Suprapubic skin (tissue), 3 donors: ENCODE measurements around the gene PTPRN2.

Experiments
- CTCF ChIP-seq, 2 donors: fragments of 200-600 bp in 1 of 2; fragments of 450-650 bp in 1 of 2; sonication (generic) in 1 of 2; IDR thresholded peaks; one replicate each; pipeline ENCODE4 v1.5.1; 2016 to 2019; ENCODE audit warnings: antibody characterized with exemption in 2 of 2, mild to moderate bottlenecking in 1 of 2, moderate library complexity in 1 of 2
- EP300 ChIP-seq: sonication (generic); formaldehyde crosslinking; IDR thresholded peaks from one replicate; pipeline ENCODE4 v1.6.1; 2017; ENCODE audit warnings: antibody characterized with exemption
- POLR2A ChIP-seq, 2 donors: fragments of 450-650 bp; IDR thresholded peaks; one replicate each; pipeline ENCODE4 v1.6.1; 2017; ENCODE audit warnings: antibody characterized with exemption in 2 of 2, mild to moderate bottlenecking in 2 of 2, moderate library complexity in 2 of 2

- TF ChIP-seq EP300 (no peak), CTCF (IDR thresholded peaks at IDR 0.05) (no peak), POLR2A (IDR thresholded peaks at IDR 0.05) (no peak)
These were observed 1021.5 kb downstream of the PTPRN2 start for GRCh38 chr7:157565981-157566630.
